GM19043 (cell line): ENCODE results near the gene ARHGAP25.

ENCODE experiments used
- ATAC-seq: cut with Tn5 transposase; IDR thresholded peaks from one replicate; pipeline ENCODE4 v1.9.1; 2021; ENCODE audit warnings: low read depth; ENCODE audit not compliant: unreplicated experiment

The ARHGAP25 gene

GRCh38 chr2:68734688-68735525 is at the start of gene ARHGAP25:
ARHGAP25 (plus strand) TSS chr2:68734811; CDS start chr2:68735200, 389 bp downstream.
- peak; percentile 62 for ATAC-seq

- no peak for ATAC-seq
Measured at GRCh38 chr2:68686178-68686577, 48.4 kb upstream of the ARHGAP25 start.

- ATAC-seq: no peak
Measured at GRCh38 chr2:68687018-68687417, 47.6 kb upstream of the ARHGAP25 start.

- ATAC-seq: peak; percentile 89
Measured at GRCh38 chr2:68689553-68690537, 44.8 kb upstream of the ARHGAP25 start.

- ATAC-seq: no peak
Measured at GRCh38 chr2:68690851-68691250, 43.8 kb upstream of the ARHGAP25 start.

GRCh38 chr2:68692511-68692910 is 42.1 kb upstream of the ARHGAP25 start:
- no peak for ATAC-seq

- no peak for ATAC-seq
Measured at GRCh38 chr2:68693951-68694350, 40.7 kb upstream of the ARHGAP25 start.

GRCh38 chr2:68695971-68696370 is 38.6 kb upstream of the ARHGAP25 start:
- no peak for ATAC-seq

GRCh38 chr2:68696554-68696953 is 38.1 kb upstream of the ARHGAP25 start:
- no peak for ATAC-seq

GRCh38 chr2:68698567-68699377 is 35.8 kb upstream of the ARHGAP25 start:
- no peak for ATAC-seq

GRCh38 chr2:68700560-68700959 is 34.1 kb upstream of the ARHGAP25 start:
- no peak for ATAC-seq

GRCh38 chr2:68706637-68707036 is 28.0 kb upstream of the ARHGAP25 start:
- ATAC-seq: no peak

- no peak for ATAC-seq
Measured at GRCh38 chr2:68708629-68709028, 26.0 kb upstream of the ARHGAP25 start.

GRCh38 chr2:68709421-68709911 is 25.1 kb upstream of the ARHGAP25 start:
- ATAC-seq: no peak

- no peak for ATAC-seq
Measured at GRCh38 chr2:68710336-68710735, 24.3 kb upstream of the ARHGAP25 start.

GRCh38 chr2:68710756-68711155 is 23.9 kb upstream of the ARHGAP25 start:
- ATAC-seq: no peak

GRCh38 chr2:68714866-68715265 is 19.7 kb upstream of the ARHGAP25 start:
- peak; percentile 86 for ATAC-seq

- peak; percentile 49 for ATAC-seq
Measured at GRCh38 chr2:68715353-68716041, 19.1 kb upstream of the ARHGAP25 start.

- ATAC-seq: no peak
Measured at GRCh38 chr2:68716604-68717304, 17.9 kb upstream of the ARHGAP25 start.
